ENCODE data around the gene GAK.

Gene GAK

DNA sequence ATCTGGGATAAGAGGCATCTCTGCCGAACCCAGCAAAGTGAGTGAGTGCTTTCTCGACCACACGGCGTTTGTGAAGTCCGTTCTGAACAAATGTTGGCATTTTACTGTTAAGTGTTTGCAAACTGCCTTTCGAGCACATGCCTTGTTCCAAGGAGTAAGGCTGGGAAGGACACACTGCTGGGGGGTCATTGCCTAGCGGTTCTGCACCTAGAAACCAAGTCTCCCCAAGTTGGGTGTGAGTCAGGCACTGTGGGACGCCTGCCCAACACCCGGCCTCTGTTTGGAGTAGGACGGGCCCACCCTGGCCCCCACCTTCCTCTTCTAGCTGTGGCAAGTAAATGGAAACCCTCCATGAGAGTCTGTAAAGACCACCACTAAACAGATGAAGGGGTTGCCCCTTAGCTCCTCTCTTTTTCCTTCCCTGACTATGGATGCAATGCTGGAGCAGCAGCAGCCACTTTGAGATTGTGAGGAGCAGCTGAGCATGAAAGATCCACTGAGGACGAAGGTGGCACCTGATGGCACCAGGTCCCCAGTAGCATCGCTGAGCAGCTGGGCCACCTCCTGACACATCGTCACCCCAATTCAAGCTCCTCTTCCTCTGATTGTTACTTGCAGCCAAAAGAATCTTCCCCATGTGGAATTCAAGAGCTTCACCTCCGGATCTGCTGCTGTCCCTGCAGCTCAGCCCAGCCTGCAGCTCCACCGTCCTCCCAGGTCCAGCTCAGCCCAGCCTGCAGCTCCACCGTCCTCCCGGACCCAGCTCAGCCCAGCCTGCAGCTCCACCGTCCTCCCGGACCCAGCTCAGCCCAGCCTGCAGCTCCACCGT is 112.5 kb downstream of the GAK start:
- no peak for TF ChIP-seq POLR2AphosphoS5 (IDR thresholded peaks at IDR 0.05; ENCODE audit: low read depth, low read length)
- no peak for TF ChIP-seq TAF1 (IDR thresholded peaks at IDR 0.05; ENCODE audit: borderline replicate concordance, insufficient read depth, low read length)
- TF ChIP-seq SIN3A (IDR thresholded peaks at IDR 0.05; ENCODE audit: borderline replicate concordance, insufficient read depth, low read length): no peak
- no peak for TF ChIP-seq FOXP2 (optimal IDR thresholded peaks at IDR 0.05; ENCODE audit: borderline replicate concordance, extremely low read depth, extremely low read length, insufficient read depth)
- TF ChIP-seq, protein P1, sequence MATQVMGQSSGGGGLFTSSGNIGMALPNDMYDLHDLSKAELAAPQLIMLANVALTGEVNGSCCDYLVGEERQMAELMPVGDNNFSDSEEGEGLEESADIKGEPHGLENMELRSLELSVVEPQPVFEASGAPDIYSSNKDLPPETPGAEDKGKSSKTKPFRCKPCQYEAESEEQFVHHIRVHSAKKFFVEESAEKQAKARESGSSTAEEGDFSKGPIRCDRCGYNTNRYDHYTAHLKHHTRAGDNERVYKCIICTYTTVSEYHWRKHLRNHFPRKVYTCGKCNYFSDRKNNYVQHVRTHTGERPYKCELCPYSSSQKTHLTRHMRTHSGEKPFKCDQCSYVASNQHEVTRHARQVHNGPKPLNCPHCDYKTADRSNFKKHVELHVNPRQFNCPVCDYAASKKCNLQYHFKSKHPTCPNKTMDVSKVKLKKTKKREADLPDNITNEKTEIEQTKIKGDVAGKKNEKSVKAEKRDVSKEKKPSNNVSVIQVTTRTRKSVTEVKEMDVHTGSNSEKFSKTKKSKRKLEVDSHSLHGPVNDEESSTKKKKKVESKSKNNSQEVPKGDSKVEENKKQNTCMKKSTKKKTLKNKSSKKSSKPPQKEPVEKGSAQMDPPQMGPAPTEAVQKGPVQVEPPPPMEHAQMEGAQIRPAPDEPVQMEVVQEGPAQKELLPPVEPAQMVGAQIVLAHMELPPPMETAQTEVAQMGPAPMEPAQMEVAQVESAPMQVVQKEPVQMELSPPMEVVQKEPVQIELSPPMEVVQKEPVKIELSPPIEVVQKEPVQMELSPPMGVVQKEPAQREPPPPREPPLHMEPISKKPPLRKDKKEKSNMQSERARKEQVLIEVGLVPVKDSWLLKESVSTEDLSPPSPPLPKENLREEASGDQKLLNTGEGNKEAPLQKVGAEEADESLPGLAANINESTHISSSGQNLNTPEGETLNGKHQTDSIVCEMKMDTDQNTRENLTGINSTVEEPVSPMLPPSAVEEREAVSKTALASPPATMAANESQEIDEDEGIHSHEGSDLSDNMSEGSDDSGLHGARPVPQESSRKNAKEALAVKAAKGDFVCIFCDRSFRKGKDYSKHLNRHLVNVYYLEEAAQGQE (IDR thresholded peaks at IDR 0.05; ENCODE audit: insufficient read depth in 1 of 2, low read depth in 2 of 2, low read length in 2 of 2): no peak

DNA sequence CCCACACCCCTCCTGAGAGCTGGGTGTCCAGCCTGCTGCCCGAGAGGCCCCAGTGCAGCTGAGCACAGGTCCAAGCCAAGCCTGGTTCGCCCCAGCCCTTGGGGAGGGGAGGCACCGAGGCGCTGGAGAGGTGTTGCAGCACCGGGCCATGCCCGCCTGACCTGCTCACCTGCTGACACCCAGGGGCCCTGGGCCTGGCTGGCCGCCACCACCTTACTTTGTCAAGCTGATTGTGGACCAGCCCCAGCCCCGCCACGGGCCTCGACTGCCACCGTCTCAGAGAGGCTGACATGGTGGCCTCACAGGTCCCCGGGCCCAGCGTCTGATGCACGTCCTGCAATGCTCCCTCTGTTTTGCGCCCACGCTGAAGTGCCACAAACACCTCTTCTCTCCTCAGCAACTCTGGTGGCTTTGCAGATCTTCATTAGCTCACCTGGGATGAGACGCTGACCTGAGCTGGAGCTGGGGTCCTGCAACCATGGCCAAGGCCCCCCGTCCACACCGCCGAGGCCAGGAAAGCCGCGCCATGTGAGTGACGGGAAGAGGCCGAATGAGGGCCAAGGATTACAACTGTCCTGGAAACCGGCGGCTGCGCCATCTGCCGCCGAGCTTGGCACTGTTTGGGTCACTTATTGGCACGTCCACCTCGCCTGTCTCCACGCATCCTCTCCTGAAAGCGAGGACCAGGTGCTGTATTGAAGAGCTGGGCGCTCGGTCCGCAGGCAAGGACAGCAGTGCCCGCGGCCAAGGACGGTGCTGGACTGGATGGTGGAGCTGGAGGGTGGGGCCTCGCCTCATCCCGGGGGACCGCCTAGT is 113.8 kb downstream of the GAK start:
- no peak for TF ChIP-seq TAF1 (IDR thresholded peaks at IDR 0.05; ENCODE audit: borderline replicate concordance, insufficient read depth, low read length)
- no peak for TF ChIP-seq SIN3A (IDR thresholded peaks at IDR 0.05; ENCODE audit: borderline replicate concordance, insufficient read depth, low read length)
- no peak for TF ChIP-seq FOXP2 (optimal IDR thresholded peaks at IDR 0.05; ENCODE audit: borderline replicate concordance, extremely low read depth, extremely low read length, insufficient read depth)
- TF ChIP-seq, protein P1 (IDR thresholded peaks at IDR 0.05; ENCODE audit: insufficient read depth in 1 of 2, low read depth in 2 of 2, low read length in 2 of 2): no peak
- TF ChIP-seq POLR2AphosphoS5 (IDR thresholded peaks at IDR 0.05; ENCODE audit: low read depth, low read length): no peak

DNA sequence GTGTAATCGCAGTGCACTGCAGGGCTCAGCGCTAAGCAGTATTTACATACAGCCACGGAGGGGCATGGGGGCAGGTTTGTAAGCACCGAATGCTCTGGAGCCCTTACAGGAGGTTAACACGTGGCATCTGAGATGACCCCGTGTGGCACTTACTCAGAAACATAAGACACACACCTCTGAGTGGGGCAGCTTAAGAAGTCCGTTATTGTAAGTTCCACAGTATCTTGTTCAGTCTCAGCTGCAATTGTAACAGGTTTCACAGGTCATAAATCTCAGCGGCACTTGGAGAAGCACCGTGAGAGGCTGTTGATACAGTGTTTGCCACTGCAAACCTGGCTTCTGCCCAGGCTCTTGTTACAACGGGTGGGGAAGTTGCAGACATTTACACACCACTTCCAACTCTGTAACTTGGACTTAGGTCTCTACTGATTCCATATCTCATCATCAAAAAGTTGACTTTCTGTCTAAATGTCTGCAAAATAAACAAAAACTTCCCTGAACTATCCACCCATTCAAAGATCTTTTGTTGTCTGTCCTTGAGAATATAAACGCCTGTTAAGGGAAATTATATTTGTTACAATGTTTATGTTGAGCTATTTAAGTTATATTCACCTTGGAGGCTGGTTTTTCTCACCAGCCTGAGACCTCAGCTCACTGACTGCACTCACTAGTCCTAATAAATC is 116.5 kb downstream of the GAK start:
- TF ChIP-seq, protein P1 (IDR thresholded peaks at IDR 0.05; ENCODE audit: insufficient read depth in 1 of 2, low read depth in 2 of 2, low read length in 2 of 2): no peak
- TF ChIP-seq POLR2AphosphoS5 (IDR thresholded peaks at IDR 0.05; ENCODE audit: low read depth, low read length) (no peak), SIN3A (IDR thresholded peaks at IDR 0.05; ENCODE audit: borderline replicate concordance, insufficient read depth, low read length) (no peak), TAF1 (IDR thresholded peaks at IDR 0.05; ENCODE audit: borderline replicate concordance, insufficient read depth, low read length) (no peak), FOXP2 (optimal IDR thresholded peaks at IDR 0.05; ENCODE audit: borderline replicate concordance, extremely low read depth, extremely low read length, insufficient read depth) (no peak)

DNA sequence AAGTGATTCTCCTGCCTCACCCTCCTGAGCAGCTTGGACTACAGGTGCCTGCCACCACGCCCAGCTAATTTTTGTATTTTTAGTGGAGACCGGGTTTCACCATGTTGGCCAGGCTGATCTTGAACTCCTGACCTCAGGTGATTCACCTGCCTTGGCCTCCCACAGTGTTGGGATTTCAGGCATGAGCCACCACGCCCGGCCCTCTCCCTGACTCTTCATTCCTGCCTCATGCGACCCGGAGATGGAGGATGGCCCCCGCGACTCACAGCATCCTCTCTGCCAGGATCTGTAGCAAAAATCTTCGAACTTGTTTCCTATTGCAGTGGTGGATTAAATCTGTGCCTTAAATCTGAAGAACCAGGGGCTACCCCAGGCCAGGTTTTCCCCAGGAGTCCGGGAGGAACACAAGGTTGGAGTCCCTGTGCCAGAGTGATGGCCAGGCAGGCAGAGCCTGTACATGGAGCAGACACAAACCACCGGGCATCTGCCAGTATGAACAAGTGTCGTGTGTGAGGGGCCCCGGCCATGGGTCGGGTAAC is 117.7 kb downstream of the GAK start:
- no peak for TF ChIP-seq POLR2AphosphoS5 (IDR thresholded peaks at IDR 0.05; ENCODE audit: low read depth, low read length)
- no peak for TF ChIP-seq SIN3A (IDR thresholded peaks at IDR 0.05; ENCODE audit: borderline replicate concordance, insufficient read depth, low read length)
- no peak for TF ChIP-seq TAF1 (IDR thresholded peaks at IDR 0.05; ENCODE audit: borderline replicate concordance, insufficient read depth, low read length)
- TF ChIP-seq FOXP2 (optimal IDR thresholded peaks at IDR 0.05; ENCODE audit: borderline replicate concordance, extremely low read depth, extremely low read length, insufficient read depth): no peak

DNA sequence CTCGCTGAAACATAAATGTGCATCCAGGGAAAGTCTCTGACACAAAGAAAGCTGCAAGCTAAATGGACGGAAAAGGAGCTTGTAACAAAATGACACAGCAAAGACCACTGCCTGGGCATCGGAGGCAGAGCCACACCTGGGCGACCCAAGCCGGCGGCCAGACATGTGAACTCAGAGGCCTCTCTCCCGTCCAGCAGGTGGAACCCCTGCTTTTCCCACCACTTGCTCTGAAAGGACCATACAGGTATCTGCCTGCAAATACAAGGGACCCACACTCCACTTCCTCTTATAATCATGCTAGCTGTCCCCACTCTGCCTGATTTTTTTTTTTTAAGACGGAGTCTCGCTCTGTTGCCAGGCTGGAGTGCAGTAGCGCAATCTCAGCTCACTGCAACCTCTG is 118.2 kb downstream of the GAK start:
- TF ChIP-seq POLR2AphosphoS5 (IDR thresholded peaks at IDR 0.05; ENCODE audit: low read depth, low read length): no peak
- TF ChIP-seq SIN3A (IDR thresholded peaks at IDR 0.05; ENCODE audit: borderline replicate concordance, insufficient read depth, low read length): no peak
- TF ChIP-seq TAF1 (IDR thresholded peaks at IDR 0.05; ENCODE audit: borderline replicate concordance, insufficient read depth, low read length): no peak
- no peak for TF ChIP-seq FOXP2 (optimal IDR thresholded peaks at IDR 0.05; ENCODE audit: borderline replicate concordance, extremely low read depth, extremely low read length, insufficient read depth)
- TF ChIP-seq, protein P1 (IDR thresholded peaks at IDR 0.05; ENCODE audit: insufficient read depth in 1 of 2, low read depth in 2 of 2, low read length in 2 of 2): no peak
